Kidney (tissue), 14 donors: ENCODE data around the gene RNF207. TPM values are rescaled to one million over a fixed set of nuclear protein-coding genes. Genes with fewer than 3 reads are reported as not detected.

Experiments
- DNase-seq, 5 donors: peaks; one replicate each; pipeline ENCODE4 v3.0.0-alpha.2; 2013 to 2020
- FAIRE-seq: peaks from 2 replicates; lab custom pipeline; 2012; peaks lifted over from hg19 to GRCh38; lab: Jason Lieb, UNC
- H3K27ac ChIP-seq, 2 donors: one replicate each; pipeline ENCODE4 v1.7.0; 2013; ENCODE audit warnings: low read depth in 2 of 2, low read length in 2 of 2, inconsistent platforms in 1 of 2
- H3K27me3 ChIP-seq: one replicate; pipeline ENCODE4 v1.7.1; 2013; ENCODE audit warnings: low read length, inconsistent platforms; ENCODE audit not compliant: control insufficient read depth, insufficient read depth
- H3K36me3 ChIP-seq, 3 donors: one replicate each; pipeline versions ENCODE4 v1.7.0 to v1.7.1; 2013; ENCODE audit warnings: low read length in 3 of 3, control low read depth in 1 of 3, inconsistent platforms in 1 of 3; ENCODE audit not compliant: insufficient read depth in 3 of 3, control insufficient read depth in 2 of 3
- H3K4me1 ChIP-seq, 3 donors: one replicate each; pipeline versions ENCODE4 v1.7.0 to v1.7.1; 2013; ENCODE audit warnings: low read length in 3 of 3, inconsistent platforms in 1 of 3, low read depth in 1 of 3; ENCODE audit not compliant: control insufficient read depth in 2 of 3, insufficient read depth in 2 of 3
- H3K4me3 ChIP-seq, 3 donors: one replicate each; pipeline versions ENCODE4 v1.7.0 to v1.8.1; 2013; ENCODE audit warnings: low read length in 3 of 3, control low read depth in 1 of 3, inconsistent platforms in 1 of 3
- H3K9ac ChIP-seq, 3 donors: one replicate each; pipeline versions ENCODE4 v1.7.0 to v1.7.1; 2013; ENCODE audit warnings: low read length in 3 of 3, control low read depth in 1 of 3, inconsistent platforms in 1 of 3
- H3K9me3 ChIP-seq, 3 donors: one replicate each; pipeline versions ENCODE4 v1.7.0 to v1.7.1; 2013; ENCODE audit warnings: low read length in 3 of 3, control low read depth in 1 of 3, inconsistent platforms in 1 of 3; ENCODE audit not compliant: control insufficient read depth in 2 of 3, insufficient read depth in 1 of 3
- intact Hi-C: fragments of 100-400 bp; cut with DNase I; formaldehyde crosslinking; loops from one replicate; pipeline ENCODE4 v1.11.1; 2022
- polyA plus RNA-seq: library from polyadenylated mRNA; stranded (reverse); fragments of 350-450 nt; fragmentation: Illumina TruSeq; extraction: RNeasy Lipid Tissue Mini Kit (QIAGEN cat#74804); gene quantifications from one replicate; pipeline ENCODE4 v1.2.3, GENCODE V29; 2014; ENCODE audit warnings: low read depth, low replicate concordance; ENCODE audit not compliant: insufficient read depth
- total RNA-seq: library from RNA; stranded (reverse); fragmentation: NEBNext Ultra II Directional; extraction: Animal tissue kit (Norgen Biotek cat#: 25700); gene quantifications from one replicate; pipeline ENCODE4 v1.2.1, GENCODE V29; 2021
- TF ChIP-seq, protein P1 (sequence below): IDR thresholded peaks from 3 replicates; pipeline ENCODE4 v1.5.1; 2012; ENCODE audit warnings: mild to moderate bottlenecking, moderate library complexity, borderline replicate concordance; ENCODE audit not compliant: insufficient read depth; ENCODE audit errors: extremely low read depth
- donor health status: control.
- donor health status: control.
- donor health status: control.
- donor health status: control.
- donor health status: control.
- donor health status: DM: yes; HTN: yes; CAD: no.
- donor health status: Normal renal cell carcinoma (clear cell type).

RNF207 gene
- total and polyA plus RNA-seq, 2 donors from 2014 or later: 7.7 to 43.6 TPM

DNA sequence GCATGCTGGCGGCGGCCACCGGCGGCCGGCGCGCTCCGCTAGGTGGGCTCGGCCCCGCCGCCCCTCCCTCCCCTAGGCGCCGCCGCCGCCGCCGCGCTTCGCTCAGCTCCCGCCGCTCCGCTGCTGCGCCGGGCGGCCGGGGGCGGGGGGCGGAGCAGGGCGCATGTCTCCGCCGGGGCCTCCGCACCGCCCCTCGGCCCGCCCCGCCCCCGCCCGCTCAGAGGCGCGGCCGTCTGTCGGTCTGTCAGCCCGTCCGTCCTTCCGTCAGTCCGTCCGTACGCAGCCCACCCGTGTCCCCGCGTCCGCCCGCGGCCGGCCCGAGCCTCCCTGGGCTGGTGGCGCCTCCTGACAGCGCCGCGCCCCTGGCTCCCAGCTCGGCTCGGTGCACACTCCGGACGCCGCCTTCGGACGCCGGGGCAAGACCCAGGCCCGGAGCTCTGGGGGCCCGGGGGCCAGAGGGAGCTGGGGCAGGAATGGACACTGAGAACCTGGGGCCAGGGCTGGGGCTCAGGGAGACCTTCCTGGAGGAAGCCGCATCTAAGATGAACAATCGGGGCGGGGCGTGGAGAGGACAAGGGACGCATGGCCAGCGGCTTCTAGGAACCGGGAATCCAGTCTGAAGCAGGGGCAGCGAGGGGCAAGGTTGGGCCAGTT, 55.2 kb downstream of the RNF207 start, which contains the start of gene GPR153:
Gene GPR153, minus strand, starts transcription at position 138 of the 654 bp plus-strand sequence. CDS start 6,193 bp downstream, outside the sequence.
- no peaks in the 10 kb centered on the region for H3K9me3 ChIP-seq
- no peak for FAIRE-seq
- intact Hi-C loops: no loop called here
- DNase-seq: peak in 1 of 5 donors; percentile 77
- TF ChIP-seq, protein P1, sequence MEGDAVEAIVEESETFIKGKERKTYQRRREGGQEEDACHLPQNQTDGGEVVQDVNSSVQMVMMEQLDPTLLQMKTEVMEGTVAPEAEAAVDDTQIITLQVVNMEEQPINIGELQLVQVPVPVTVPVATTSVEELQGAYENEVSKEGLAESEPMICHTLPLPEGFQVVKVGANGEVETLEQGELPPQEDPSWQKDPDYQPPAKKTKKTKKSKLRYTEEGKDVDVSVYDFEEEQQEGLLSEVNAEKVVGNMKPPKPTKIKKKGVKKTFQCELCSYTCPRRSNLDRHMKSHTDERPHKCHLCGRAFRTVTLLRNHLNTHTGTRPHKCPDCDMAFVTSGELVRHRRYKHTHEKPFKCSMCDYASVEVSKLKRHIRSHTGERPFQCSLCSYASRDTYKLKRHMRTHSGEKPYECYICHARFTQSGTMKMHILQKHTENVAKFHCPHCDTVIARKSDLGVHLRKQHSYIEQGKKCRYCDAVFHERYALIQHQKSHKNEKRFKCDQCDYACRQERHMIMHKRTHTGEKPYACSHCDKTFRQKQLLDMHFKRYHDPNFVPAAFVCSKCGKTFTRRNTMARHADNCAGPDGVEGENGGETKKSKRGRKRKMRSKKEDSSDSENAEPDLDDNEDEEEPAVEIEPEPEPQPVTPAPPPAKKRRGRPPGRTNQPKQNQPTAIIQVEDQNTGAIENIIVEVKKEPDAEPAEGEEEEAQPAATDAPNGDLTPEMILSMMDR: no peak
- no peak within 1 kb of the TSS for H3K27ac ChIP-seq
- no peak within 1 kb of the TSS for H3K9ac ChIP-seq
- no peaks in the 10 kb centered on the region for H3K27me3 ChIP-seq
- H3K36me3 ChIP-seq: no peaks in the 10 kb centered on the region
- H3K4me1 ChIP-seq: peaks cover 0 to 7% (median 2%) of the 10 kb centered on the region in 3 donors
- peak within 1 kb of the TSS in 1 of 3 donors; percentile 13 for H3K4me3 ChIP-seq

GRCh38 chr1:6261615-6261995, 55.7 kb downstream of the RNF207 start:
- no peaks in the 10 kb centered on the region for H3K27me3 ChIP-seq
- H3K36me3 ChIP-seq: no peaks in the 10 kb centered on the region
- peaks cover 0 to 7% (median 2%) of the 10 kb centered on the region in 3 donors for H3K4me1 ChIP-seq
- intact Hi-C loops: no loop called here
- H3K9me3 ChIP-seq: no peaks in the 10 kb centered on the region
- FAIRE-seq (no peak), DNase-seq (peak in 2 of 5 donors; percentile 57 to 72)
- no peak overlapping the region for H3K4me3 ChIP-seq
- no peak overlapping the region for H3K9ac ChIP-seq
- TF ChIP-seq, protein P1: no peak
- no peak overlapping the region for H3K27ac ChIP-seq

DNA sequence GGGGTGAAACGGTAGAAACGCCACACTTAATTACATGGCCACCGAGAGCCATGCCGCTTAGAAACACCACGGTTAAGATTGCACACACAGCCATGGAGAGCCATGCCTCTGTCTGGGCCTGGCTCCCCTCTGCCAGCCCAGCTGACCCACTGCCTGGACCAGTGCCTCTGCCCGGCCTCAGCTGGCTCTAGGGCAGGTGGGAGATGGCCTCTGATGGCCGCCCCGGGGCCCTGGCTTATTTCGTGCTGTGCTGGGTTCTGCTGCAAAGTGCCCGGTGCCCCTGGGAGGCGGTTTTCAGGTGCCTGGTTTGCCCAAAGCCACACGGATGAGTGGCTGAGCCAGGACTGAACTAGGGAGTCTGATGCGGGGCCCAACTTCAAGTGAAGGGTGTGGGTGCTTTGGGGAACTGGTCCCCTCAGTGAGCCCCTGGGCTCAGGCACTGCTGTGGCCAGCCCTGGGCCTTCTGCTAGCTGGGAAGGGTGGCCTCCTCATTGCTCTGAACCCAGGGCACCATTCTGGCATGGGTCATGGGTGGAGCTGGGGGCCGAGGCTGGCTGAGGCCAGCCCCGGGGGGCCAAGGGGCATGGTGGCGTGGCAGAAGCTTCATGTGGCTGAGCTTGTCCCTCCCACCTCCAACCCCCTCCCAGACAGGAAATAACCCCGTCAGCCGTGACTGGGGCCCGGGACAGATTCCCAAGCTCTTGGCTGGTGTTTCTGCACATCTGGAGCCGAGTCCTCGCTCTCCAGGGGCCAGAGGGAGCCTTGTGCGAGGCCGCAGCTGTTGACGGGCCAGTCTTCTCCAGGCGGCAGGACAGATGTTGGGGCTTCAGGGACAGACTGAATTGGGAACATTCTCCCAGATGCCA, 56.9 kb downstream of the RNF207 start:
- Histone ChIP-seq H3K4me1 (peaks cover 0 to 7% (median 2%) of the 10 kb centered on the region in 3 donors), H3K36me3 (no peaks in the 10 kb centered on the region), H3K9ac (no peak overlapping the region), H3K27me3 (no peaks in the 10 kb centered on the region), H3K27ac (peak overlapping the region in 1 of 2 donors; percentile 13), H3K4me3 (no peak overlapping the region), H3K9me3 (no peaks in the 10 kb centered on the region)
- DNase-seq: peak in 4 of 5 donors; percentile 71 to 90 (median 78)
- FAIRE-seq: no peak
- TF ChIP-seq, protein P1: no peak
- intact Hi-C loops: no loop called here
